Endothelial cell of umbilical vein (primary cell): ENCODE results near the gene SFTPA1.
"Not testable (repeated sequence)": the region's sequence is repeated elsewhere in the genome, so short reads cannot be mapped to it uniquely, and the experiment has no call there.

Source experiments
- FOS ChIP-seq: IDR thresholded peaks from 2 replicates; pipeline ENCODE4 v1.6.1; 2011; ENCODE audit warnings: mild to moderate bottlenecking, low read length, moderate library complexity, borderline replicate concordance; ENCODE audit not compliant: insufficient read depth
- MAX ChIP-seq: IDR thresholded peaks from 2 replicates; pipeline ENCODE4 v1.6.1; 2011; ENCODE audit not compliant: insufficient read depth, insufficient read length
- MYC ChIP-seq: IDR thresholded peaks from one replicate; pipeline ENCODE4 v1.6.1; 2011; ENCODE audit warnings: mild to moderate bottlenecking, low read depth, low read length
- POLR2A ChIP-seq: IDR thresholded peaks from 2 replicates; pipeline ENCODE4 v1.6.1; 2012; ENCODE audit warnings: low read depth, mild to moderate bottlenecking, control low read depth, low read length
- POLR2AphosphoS5 ChIP-seq: IDR thresholded peaks from 2 replicates; pipeline ENCODE4 v1.6.1; 2012; ENCODE audit warnings: low read depth, mild to moderate bottlenecking, control low read depth, low read length, moderate library complexity; ENCODE audit not compliant: insufficient read depth
- TF ChIP-seq, protein P1 (sequence below), 2 donors: IDR thresholded peaks; 1 replicate in 1 of 2; 2 replicates in 1 of 2; pipeline ENCODE4 v1.5.1; 2011; ENCODE audit warnings: low read length in 2 of 2, mild to moderate bottlenecking in 2 of 2, moderate library complexity in 2 of 2, control low read depth in 1 of 2, inconsistent platforms in 1 of 2, low read depth in 1 of 2; ENCODE audit not compliant: insufficient read depth in 1 of 2; ENCODE audit errors: extremely low read depth in 1 of 2

DNA sequence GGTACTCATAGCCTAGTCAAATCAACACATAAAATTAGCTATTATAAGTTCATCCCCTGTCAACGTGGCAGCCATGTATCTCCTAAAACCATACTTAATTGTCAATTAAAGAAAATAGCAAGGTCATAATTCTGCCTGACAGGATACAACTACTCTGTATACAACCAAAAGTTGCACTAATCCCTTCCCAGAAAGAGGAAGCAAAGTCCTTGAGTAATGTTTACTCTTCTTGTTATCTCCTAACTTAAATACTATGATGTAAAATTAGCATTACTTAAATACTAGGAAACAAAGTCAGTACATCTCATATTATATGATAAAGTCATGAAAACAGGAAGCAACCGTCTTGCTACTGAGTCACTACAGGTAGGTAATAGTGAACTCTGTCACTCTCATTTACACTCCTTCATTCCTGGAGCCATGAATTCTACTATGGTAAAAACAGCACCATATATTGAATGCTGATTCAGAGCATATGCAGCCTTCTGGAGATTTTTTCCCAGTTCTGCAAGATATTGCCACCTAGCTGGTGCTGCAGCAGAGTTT, 26.0 kb downstream of the SFTPA1 start:
- not testable (repeated sequence) for TF ChIP-seq FOS, POLR2A, POLR2AphosphoS5, MYC, MAX
- TF ChIP-seq, protein P1, sequence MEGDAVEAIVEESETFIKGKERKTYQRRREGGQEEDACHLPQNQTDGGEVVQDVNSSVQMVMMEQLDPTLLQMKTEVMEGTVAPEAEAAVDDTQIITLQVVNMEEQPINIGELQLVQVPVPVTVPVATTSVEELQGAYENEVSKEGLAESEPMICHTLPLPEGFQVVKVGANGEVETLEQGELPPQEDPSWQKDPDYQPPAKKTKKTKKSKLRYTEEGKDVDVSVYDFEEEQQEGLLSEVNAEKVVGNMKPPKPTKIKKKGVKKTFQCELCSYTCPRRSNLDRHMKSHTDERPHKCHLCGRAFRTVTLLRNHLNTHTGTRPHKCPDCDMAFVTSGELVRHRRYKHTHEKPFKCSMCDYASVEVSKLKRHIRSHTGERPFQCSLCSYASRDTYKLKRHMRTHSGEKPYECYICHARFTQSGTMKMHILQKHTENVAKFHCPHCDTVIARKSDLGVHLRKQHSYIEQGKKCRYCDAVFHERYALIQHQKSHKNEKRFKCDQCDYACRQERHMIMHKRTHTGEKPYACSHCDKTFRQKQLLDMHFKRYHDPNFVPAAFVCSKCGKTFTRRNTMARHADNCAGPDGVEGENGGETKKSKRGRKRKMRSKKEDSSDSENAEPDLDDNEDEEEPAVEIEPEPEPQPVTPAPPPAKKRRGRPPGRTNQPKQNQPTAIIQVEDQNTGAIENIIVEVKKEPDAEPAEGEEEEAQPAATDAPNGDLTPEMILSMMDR (IDR thresholded peaks at IDR 0.05; ENCODE audit: extremely low read depth in 1 of 2, insufficient read depth in 1 of 2, low read depth in 1 of 2, low read length in 2 of 2), result not testable (repeated sequence)
